ENCODE results near the gene CDON.

- TF ChIP-seq, protein P1, sequence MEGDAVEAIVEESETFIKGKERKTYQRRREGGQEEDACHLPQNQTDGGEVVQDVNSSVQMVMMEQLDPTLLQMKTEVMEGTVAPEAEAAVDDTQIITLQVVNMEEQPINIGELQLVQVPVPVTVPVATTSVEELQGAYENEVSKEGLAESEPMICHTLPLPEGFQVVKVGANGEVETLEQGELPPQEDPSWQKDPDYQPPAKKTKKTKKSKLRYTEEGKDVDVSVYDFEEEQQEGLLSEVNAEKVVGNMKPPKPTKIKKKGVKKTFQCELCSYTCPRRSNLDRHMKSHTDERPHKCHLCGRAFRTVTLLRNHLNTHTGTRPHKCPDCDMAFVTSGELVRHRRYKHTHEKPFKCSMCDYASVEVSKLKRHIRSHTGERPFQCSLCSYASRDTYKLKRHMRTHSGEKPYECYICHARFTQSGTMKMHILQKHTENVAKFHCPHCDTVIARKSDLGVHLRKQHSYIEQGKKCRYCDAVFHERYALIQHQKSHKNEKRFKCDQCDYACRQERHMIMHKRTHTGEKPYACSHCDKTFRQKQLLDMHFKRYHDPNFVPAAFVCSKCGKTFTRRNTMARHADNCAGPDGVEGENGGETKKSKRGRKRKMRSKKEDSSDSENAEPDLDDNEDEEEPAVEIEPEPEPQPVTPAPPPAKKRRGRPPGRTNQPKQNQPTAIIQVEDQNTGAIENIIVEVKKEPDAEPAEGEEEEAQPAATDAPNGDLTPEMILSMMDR (IDR thresholded peaks at IDR 0.05; ENCODE audit: borderline replicate concordance, extremely low read depth, low read length, poor library complexity, severe bottlenecking) = no peak
- no peak for TF ChIP-seq EZH2 (IDR thresholded peaks at IDR 0.05; ENCODE audit: borderline replicate concordance, low read depth, low read length, severe bottlenecking)
These were observed 72.4 kb downstream of the CDON start for GRCh38 chr11:125990244-125990643.

Data from DND-41 (cell line).